Tibial nerve (tissue), 4 donors: Measurements from ENCODE around the gene ADGRG6.
A peak's percentile ranks its signal among the peaks of the same experiment; 100 is the strongest.

Experiments used
- CTCF ChIP-seq, 5 experiments: fragments of 200-600 bp in 3 of 5; fragments of 450-650 bp in 2 of 5; sonication (generic) in 3 of 5; IDR thresholded peaks; one replicate each; pipeline ENCODE4 v1.5.1; 2016 to 2019; ENCODE audit warnings: antibody characterized with exemption in 5 of 5, mild to moderate bottlenecking in 3 of 5, moderate library complexity in 2 of 5
- EP300 ChIP-seq, 2 donors: sonication (generic); formaldehyde crosslinking; IDR thresholded peaks; one replicate each; pipeline ENCODE4 v1.6.1; 2017; ENCODE audit warnings: antibody characterized with exemption in 2 of 2, mild to moderate bottlenecking in 1 of 2

DNA sequence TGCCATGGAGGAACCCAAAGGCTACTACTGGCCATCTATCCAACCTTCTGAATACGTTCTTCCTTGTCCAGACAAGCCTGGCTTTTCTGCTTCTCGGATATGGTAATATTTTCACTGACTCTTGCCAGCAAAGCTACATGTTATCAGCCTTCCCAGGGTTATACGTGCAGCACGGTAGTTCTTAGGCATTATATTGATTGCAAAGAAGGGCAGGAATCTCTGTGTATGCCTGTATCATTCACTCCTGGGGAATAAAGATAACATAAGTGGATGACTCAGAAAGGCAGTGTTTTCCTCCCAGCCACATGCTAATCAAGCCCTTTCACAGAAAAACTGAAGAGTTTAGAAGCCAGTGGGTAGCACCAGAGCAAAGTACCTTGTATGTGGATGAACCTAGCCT, 98.7 kb downstream of the ADGRG6 start:
- no peak for TF ChIP-seq CTCF (IDR thresholded peaks at IDR 0.05)
- peak in 1 of 2 donors; percentile 24 for TF ChIP-seq EP300 (IDR thresholded peaks at IDR 0.05)
